ENCODE data around the gene MTFMT.

Gene MTFMT

GRCh38 chr15:64985366-64986033 is 43.9 kb downstream of the MTFMT start:
- H3K4me3 ChIP-seq (ENCODE audit: extremely low read depth, insufficient read depth, low read length, poor library complexity, severe bottlenecking), result no peak overlapping the region
- 92 to 96% methylated on average over 6 to 7 of the region's 9 CpGs for WGBS, 2 experiments (ENCODE audit: insufficient coverage in 2 of 2)
- peaks cover 7% of the 10 kb centered on the region for H3K4me1 ChIP-seq (ENCODE audit: control insufficient read depth, insufficient read depth, low read length, poor library complexity, severe bottlenecking)
- no peak overlapping the region for H3K27ac ChIP-seq (ENCODE audit: low read depth, low read length, severe bottlenecking)
- no peaks in the 10 kb centered on the region for H3K9me3 ChIP-seq (ENCODE audit: control insufficient read depth, low read length)
- H3K36me3 ChIP-seq (ENCODE audit: control insufficient read depth, insufficient read depth, low read length), result peaks cover 43% of the 10 kb centered on the region

- WGBS, 2 experiments (ENCODE audit: insufficient coverage in 2 of 2), result 88 to 100% methylated on average over 1 of the region's 1 CpG
- Histone ChIP-seq H3K4me3 (ENCODE audit: extremely low read depth, insufficient read depth, low read length, poor library complexity, severe bottlenecking) (no peak overlapping the region), H3K9me3 (ENCODE audit: control insufficient read depth, low read length) (no peaks in the 10 kb centered on the region), H3K4me1 (ENCODE audit: control insufficient read depth, insufficient read depth, low read length, poor library complexity, severe bottlenecking) (peaks cover 7% of the 10 kb centered on the region), H3K36me3 (ENCODE audit: control insufficient read depth, insufficient read depth, low read length) (peaks cover 68% of the 10 kb centered on the region), H3K27ac (ENCODE audit: low read depth, low read length, severe bottlenecking) (no peak overlapping the region)
These were observed 47.0 kb downstream of the MTFMT start for GRCh38 chr15:64982472-64982871.

GRCh38 chr15:64981812-64982431 is 47.5 kb downstream of the MTFMT start:
- Histone ChIP-seq H3K4me3 (ENCODE audit: extremely low read depth, insufficient read depth, low read length, poor library complexity, severe bottlenecking) (no peak overlapping the region), H3K4me1 (ENCODE audit: control insufficient read depth, insufficient read depth, low read length, poor library complexity, severe bottlenecking) (peaks cover 7% of the 10 kb centered on the region), H3K9me3 (ENCODE audit: control insufficient read depth, low read length) (no peaks in the 10 kb centered on the region), H3K36me3 (ENCODE audit: control insufficient read depth, insufficient read depth, low read length) (peaks cover 66% of the 10 kb centered on the region), H3K27ac (ENCODE audit: low read depth, low read length, severe bottlenecking) (no peak overlapping the region)
- 92 to 94% methylated on average over 2 to 3 of the region's 6 CpGs for WGBS, 2 experiments (ENCODE audit: insufficient coverage in 2 of 2)

GRCh38 chr15:64979252-64979710 is 50.2 kb downstream of the MTFMT start:
- H3K9me3 ChIP-seq (ENCODE audit: control insufficient read depth, low read length), result no peaks in the 10 kb centered on the region
- H3K27ac ChIP-seq (ENCODE audit: low read depth, low read length, severe bottlenecking), result no peak overlapping the region
- peaks cover 79% of the 10 kb centered on the region for H3K36me3 ChIP-seq (ENCODE audit: control insufficient read depth, insufficient read depth, low read length)
- H3K4me1 ChIP-seq (ENCODE audit: control insufficient read depth, insufficient read depth, low read length, poor library complexity, severe bottlenecking), result no peaks in the 10 kb centered on the region
- WGBS, 2 experiments (ENCODE audit: insufficient coverage in 2 of 2), result 55 to 65% methylated on average over 2 to 5 of the region's 7 CpGs
- no peak overlapping the region for H3K4me3 ChIP-seq (ENCODE audit: extremely low read depth, insufficient read depth, low read length, poor library complexity, severe bottlenecking)

- H3K27ac ChIP-seq (ENCODE audit: low read depth, low read length, severe bottlenecking), result no peak overlapping the region
- H3K4me3 ChIP-seq (ENCODE audit: extremely low read depth, insufficient read depth, low read length, poor library complexity, severe bottlenecking), result no peak overlapping the region
- 80% methylated on average over 1 of the region's 5 CpGs; no CpG with 5 or more reads in 1 of the 2 experiments for WGBS, 2 experiments (ENCODE audit: insufficient coverage in 2 of 2)
- no peaks in the 10 kb centered on the region for H3K4me1 ChIP-seq (ENCODE audit: control insufficient read depth, insufficient read depth, low read length, poor library complexity, severe bottlenecking)
- no peaks in the 10 kb centered on the region for H3K9me3 ChIP-seq (ENCODE audit: control insufficient read depth, low read length)
- H3K36me3 ChIP-seq (ENCODE audit: control insufficient read depth, insufficient read depth, low read length), result peaks cover 81% of the 10 kb centered on the region
These were observed 54.0 kb downstream of the MTFMT start for GRCh38 chr15:64975390-64975789.

- Histone ChIP-seq H3K4me1 (ENCODE audit: control insufficient read depth, insufficient read depth, low read length, poor library complexity, severe bottlenecking) (no peaks in the 10 kb centered on the region), H3K4me3 (ENCODE audit: extremely low read depth, insufficient read depth, low read length, poor library complexity, severe bottlenecking) (no peak overlapping the region), H3K36me3 (ENCODE audit: control insufficient read depth, insufficient read depth, low read length) (peaks cover 82% of the 10 kb centered on the region), H3K27ac (ENCODE audit: low read depth, low read length, severe bottlenecking) (no peak overlapping the region), H3K9me3 (ENCODE audit: control insufficient read depth, low read length) (no peaks in the 10 kb centered on the region)
- WGBS, 2 experiments (ENCODE audit: insufficient coverage in 2 of 2), result 94 to 96% methylated on average over 3 to 6 of the region's 7 CpGs
These were observed 58.7 kb downstream of the MTFMT start for GRCh38 chr15:64970698-64971097.

- no CpG with 5 or more reads among the region's 1 CpG for WGBS, 2 experiments (ENCODE audit: insufficient coverage in 2 of 2)
- H3K36me3 ChIP-seq (ENCODE audit: control insufficient read depth, insufficient read depth, low read length), result peaks cover 83% of the 10 kb centered on the region
- H3K4me1 ChIP-seq (ENCODE audit: control insufficient read depth, insufficient read depth, low read length, poor library complexity, severe bottlenecking), result no peaks in the 10 kb centered on the region
- no peak overlapping the region for H3K27ac ChIP-seq (ENCODE audit: low read depth, low read length, severe bottlenecking)
- no peaks in the 10 kb centered on the region for H3K9me3 ChIP-seq (ENCODE audit: control insufficient read depth, low read length)
- no peak overlapping the region for H3K4me3 ChIP-seq (ENCODE audit: extremely low read depth, insufficient read depth, low read length, poor library complexity, severe bottlenecking)
These were observed 60.0 kb downstream of the MTFMT start for GRCh38 chr15:64969401-64969800.

GRCh38 chr15:64961013-64961412 is 68.4 kb downstream of the MTFMT start:
- Histone ChIP-seq H3K4me1 (ENCODE audit: control insufficient read depth, insufficient read depth, low read length, poor library complexity, severe bottlenecking) (no peaks in the 10 kb centered on the region), H3K36me3 (ENCODE audit: control insufficient read depth, insufficient read depth, low read length) (peaks cover 90% of the 10 kb centered on the region), H3K27ac (ENCODE audit: low read depth, low read length, severe bottlenecking) (no peak overlapping the region), H3K4me3 (ENCODE audit: extremely low read depth, insufficient read depth, low read length, poor library complexity, severe bottlenecking) (no peak overlapping the region), H3K9me3 (ENCODE audit: control insufficient read depth, low read length) (no peaks in the 10 kb centered on the region)
- 94 to 95% methylated on average over 3 to 5 of the region's 5 CpGs for WGBS, 2 experiments (ENCODE audit: insufficient coverage in 2 of 2)

GRCh38 chr15:64960153-64960552 is 69.3 kb downstream of the MTFMT start:
- Histone ChIP-seq H3K4me3 (ENCODE audit: extremely low read depth, insufficient read depth, low read length, poor library complexity, severe bottlenecking) (no peak overlapping the region), H3K27ac (ENCODE audit: low read depth, low read length, severe bottlenecking) (no peak overlapping the region), H3K4me1 (ENCODE audit: control insufficient read depth, insufficient read depth, low read length, poor library complexity, severe bottlenecking) (no peaks in the 10 kb centered on the region), H3K9me3 (ENCODE audit: control insufficient read depth, low read length) (no peaks in the 10 kb centered on the region), H3K36me3 (ENCODE audit: control insufficient read depth, insufficient read depth, low read length) (peaks cover 91% of the 10 kb centered on the region)
- WGBS, 2 experiments (ENCODE audit: insufficient coverage in 2 of 2), result 96 to 100% methylated on average over 3 to 4 of the region's 6 CpGs

- WGBS, 2 experiments (ENCODE audit: insufficient coverage in 2 of 2), result 87 to 91% methylated on average over 3 to 5 of the region's 9 CpGs
- Histone ChIP-seq H3K9me3 (ENCODE audit: control insufficient read depth, low read length) (no peaks in the 10 kb centered on the region), H3K4me1 (ENCODE audit: control insufficient read depth, insufficient read depth, low read length, poor library complexity, severe bottlenecking) (no peaks in the 10 kb centered on the region), H3K4me3 (ENCODE audit: extremely low read depth, insufficient read depth, low read length, poor library complexity, severe bottlenecking) (no peak overlapping the region), H3K36me3 (ENCODE audit: control insufficient read depth, insufficient read depth, low read length) (peaks cover 82% of the 10 kb centered on the region), H3K27ac (ENCODE audit: low read depth, low read length, severe bottlenecking) (no peak overlapping the region)
These were observed 70.3 kb downstream of the MTFMT start for GRCh38 chr15:64959128-64959527.

- H3K36me3 ChIP-seq (ENCODE audit: control insufficient read depth, insufficient read depth, low read length), result peaks cover 35% of the 10 kb centered on the region
- WGBS, 2 experiments (ENCODE audit: insufficient coverage in 2 of 2), result 96 to 98% methylated on average over 2 of the region's 3 CpGs
- no peak overlapping the region for H3K4me3 ChIP-seq (ENCODE audit: extremely low read depth, insufficient read depth, low read length, poor library complexity, severe bottlenecking)
- no peaks in the 10 kb centered on the region for H3K9me3 ChIP-seq (ENCODE audit: control insufficient read depth, low read length)
- no peaks in the 10 kb centered on the region for H3K4me1 ChIP-seq (ENCODE audit: control insufficient read depth, insufficient read depth, low read length, poor library complexity, severe bottlenecking)
- H3K27ac ChIP-seq (ENCODE audit: low read depth, low read length, severe bottlenecking), result no peak overlapping the region
These were observed 75.0 kb downstream of the MTFMT start for GRCh38 chr15:64954395-64954794.

Measured in mesodermal cell (in vitro differentiated cells).